Fibroblast of skin of back (primary cell): ENCODE results near the gene FAM83D.
A peak's percentile ranks its signal among the peaks of the same experiment; 100 is the strongest.

ENCODE experiments used
- DNase-seq: peaks from one replicate; pipeline ENCODE4 v3.0.0-alpha.2; 2013

The FAM83D gene

DNA sequence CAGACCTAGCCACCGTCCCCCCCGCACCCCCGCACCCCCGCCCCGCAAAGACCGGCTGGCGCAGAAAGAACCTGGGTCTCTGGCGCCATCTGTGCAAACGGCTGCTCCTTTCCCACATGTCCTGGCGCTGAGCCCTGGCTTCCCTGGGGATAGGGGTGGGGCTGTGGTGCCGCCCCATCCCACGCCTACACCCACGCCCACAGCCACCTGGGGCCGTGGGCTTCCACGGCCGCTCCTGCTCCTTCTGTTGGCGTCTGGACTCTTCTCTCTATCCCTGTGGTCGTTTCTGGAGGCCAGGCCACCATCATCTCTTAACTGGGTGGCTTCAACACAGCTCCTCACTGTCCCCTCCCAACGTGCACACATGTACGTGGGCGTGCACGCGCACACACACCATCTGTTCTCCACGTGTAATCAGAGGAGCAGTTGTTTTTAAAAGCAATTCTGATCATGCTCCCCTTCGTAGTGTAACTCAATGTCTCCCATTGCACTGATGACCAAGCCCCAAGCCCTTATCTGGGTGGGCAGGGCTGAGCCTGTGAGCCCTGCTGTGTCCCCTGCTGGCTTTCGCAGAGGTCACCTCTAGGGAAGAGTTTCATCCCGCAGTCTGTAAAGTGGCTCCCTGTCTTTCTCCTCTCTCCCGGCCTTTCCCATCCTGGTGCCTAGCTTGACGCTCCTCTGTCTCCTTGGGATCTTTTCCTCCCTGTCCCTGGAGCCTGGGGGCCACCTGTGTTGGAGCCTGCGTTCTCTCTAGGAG, 31.9 kb upstream of the FAM83D start:
- no peak for DNase-seq

- no peak for DNase-seq
These were observed 30.9 kb upstream of the FAM83D start for GRCh38 chr20:38895098-38895949.

GRCh38 chr20:38896009-38896594, 30.1 kb upstream of the FAM83D start:
- no peak for DNase-seq

- no peak for DNase-seq
These were observed 28.9 kb upstream of the FAM83D start for GRCh38 chr20:38897267-38897666.

- no peak for DNase-seq
These were observed 25.6 kb upstream of the FAM83D start for GRCh38 chr20:38900606-38901005.

DNA sequence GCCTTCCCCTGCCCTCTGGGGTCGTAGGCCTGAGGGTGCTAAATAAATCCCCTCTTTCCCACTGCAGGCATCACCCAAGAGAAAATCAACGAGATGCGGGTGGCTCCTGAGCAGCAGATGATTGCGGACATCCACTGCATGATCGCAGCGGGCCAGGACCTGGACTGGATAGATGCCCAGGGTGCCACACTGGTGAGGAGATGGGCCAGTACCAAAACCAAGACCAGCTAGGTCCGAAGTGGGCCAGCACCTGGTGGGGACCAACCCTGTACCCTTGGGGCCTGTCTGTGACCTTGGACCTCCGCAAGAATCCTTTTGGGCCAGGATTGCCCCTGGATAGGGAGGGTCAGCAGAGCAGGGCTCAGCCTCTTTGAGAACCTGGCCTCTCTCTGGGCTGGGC, 23.6 kb upstream of the FAM83D start:
- no peak for DNase-seq

DNA sequence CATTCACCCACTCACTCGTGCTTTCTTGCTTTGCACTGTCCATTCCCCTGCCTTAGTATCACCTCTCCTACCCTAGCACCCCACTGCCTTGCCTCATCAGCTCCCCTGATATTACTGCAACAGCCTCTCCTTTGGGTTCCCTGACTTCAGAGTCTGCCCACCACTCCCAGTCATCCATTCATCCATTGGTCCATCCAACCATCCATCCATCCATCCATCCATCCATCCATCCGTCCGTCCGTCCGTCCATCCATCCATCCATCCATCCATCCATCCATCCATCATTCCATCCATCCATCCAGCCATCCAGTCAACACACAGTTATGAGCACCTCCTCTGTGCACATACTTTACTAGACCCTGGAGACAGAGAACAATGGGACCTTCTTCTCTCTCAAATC, 22.9 kb upstream of the FAM83D start:
- DNase-seq = no peak

DNA sequence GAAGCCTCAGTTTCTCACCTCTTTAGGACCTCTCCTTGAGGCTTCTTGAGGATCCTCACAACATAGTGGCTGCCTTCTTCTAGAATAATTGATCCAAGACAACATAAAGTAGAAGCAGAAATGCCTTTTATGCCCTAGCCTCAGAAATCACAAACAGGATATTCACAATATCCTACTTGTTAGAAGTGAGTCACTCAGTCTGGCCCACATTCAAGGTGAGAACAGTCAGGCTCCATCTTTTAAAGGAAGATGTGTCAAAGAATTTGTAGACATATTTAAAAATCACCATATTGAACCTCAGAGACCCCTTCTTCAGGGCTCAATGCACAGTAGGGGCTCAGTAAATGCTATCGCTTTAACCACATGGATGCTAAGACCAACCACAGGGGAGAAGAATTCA, 20.8 kb upstream of the FAM83D start:
- DNase-seq = no peak

DNA sequence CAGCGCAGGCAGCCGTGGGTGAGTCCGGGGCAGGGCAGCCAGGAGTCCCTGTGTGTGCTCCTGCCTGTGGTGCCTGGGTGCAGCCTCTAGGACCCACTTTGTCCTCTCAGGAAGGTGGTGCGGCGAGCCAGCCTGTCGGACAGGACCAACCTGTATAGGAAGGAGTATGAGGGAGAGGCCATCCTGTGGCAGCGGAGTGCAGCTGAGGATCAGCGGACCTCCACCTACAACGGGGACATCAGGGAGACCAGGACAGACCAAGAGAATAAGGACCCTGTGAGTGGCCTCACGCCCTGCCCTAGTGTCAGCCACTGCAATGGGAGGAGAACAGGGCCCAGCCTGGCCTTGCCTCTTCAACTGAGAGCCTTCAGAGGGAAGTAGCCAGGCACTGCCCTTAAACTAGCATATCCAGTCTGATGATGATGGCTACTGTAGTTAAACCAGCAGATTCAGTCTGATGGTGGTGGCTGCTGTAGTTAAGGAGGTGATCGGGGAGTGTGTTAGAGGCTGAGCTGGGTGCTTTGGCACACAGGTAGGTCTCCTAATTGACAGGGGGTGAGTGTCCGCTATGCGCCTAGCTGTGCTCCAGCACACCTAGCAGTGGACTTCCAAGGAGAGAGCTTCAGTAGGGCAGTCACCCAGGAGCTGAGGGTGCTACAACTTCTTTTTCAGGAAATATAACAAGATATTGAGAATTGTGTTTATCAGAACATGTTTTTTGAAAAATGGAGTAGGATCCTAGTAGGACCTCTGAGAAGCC, 18.1 kb upstream of the FAM83D start:
- no peak for DNase-seq

GRCh38 chr20:38915355-38915754, 10.9 kb upstream of the FAM83D start:
- DNase-seq = no peak

- no peak for DNase-seq
These were observed 8.6 kb upstream of the FAM83D start for GRCh38 chr20:38917657-38918056.

GRCh38 chr20:38918172-38918571, 8.0 kb upstream of the FAM83D start:
- DNase-seq = no peak

DNA sequence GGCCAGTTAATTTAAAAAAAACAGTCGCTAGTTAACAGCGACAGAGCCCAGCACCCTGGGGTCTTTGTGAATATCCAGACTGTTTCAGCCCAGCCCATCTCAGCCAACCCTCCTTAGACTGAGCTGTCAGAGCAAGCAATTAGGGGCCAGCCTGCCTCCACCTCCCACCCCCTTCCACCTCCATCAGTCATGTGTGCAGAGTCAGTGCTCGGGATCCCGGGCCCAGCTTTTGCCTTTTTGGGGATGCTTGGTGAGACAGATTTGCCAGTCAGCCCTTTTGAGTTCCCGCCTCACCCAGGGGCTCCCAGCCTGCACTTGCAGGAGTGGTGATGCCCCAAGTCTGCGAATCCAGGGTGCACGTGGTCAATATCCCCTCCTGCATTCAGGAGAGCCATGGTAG, 6.5 kb upstream of the FAM83D start:
- no peak for DNase-seq

- no peak for DNase-seq
These were observed 5.8 kb upstream of the FAM83D start for GRCh38 chr20:38920411-38920810.

DNA sequence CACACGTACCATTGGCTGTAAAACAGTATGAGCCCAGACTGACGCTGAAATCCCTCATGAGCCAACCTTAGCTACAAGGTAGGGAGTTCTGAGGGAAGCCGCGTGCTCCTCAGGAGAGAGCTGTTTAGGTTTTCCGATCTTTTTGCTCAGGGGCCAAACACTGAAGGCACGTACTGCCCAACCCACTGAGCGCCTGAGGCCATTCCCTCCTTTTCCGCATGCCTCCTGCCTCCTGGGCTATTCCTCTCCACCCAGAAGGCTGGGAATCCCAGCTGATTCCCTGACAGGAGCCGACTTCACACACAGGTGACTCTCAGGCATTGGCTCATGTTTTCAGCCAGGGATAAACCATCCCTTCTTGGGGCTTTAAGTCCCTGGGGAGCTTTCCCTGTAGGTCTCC, 5.4 kb upstream of the FAM83D start:
- no peak for DNase-seq

DNA sequence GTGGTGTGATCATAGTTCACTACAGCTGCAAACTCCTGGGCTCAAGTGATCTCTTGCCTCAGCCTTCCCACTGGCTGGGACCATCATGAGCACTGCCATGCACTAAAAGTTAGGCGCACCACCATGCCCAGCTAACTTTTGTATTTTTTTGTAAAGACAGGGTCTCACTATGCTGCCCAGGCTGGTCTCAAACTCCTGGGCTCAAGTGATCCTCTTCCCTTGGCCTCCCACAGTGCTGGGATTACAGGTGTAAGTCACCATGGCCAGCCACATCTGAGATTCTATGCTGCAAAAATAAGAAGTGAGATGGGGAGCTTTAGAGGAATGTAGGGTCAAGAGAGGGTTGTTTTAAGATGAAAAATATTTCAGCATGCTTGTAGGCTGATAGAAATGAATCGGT, 1.5 kb upstream of the FAM83D start:
- DNase-seq = no peak

DNA sequence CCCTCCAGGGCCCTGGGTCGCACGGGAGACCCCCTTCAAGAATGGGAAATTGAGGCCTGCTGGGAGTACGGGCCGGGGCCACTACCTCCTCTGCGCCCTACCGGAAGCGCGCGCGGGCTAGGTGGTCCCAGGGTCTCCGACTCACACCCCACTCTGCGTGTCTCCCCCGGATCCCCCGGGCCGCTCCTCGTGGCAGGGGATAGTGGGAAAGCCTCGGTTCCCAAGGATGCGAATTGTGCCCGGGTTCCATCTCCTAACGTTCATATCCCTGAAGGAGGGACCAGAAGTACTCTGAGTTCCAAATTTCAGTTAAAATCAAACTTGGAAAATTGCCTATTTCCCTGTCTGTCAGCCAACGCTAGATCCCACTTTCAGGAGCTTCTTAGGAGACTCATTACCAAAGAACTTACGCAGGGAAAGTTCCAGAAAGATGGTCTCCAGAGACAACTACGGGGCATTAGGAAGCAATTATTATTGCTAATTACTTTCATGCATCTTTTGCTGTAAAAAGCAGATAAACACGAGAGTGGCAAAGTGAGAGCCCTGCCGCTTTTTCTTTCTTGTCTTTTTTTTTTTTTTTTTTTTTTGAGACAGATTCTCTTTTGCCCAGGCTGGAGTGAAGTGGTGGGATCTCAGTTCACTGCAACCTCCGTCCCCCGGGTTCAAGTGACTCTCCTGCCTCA, 858 bp downstream of the FAM83D start:
- DNase-seq = peak; percentile 25

- no peak for DNase-seq
These were observed 1.8 kb downstream of the FAM83D start for GRCh38 chr20:38927902-38928578.

- DNase-seq = no peak
These were observed 4.0 kb downstream of the FAM83D start for GRCh38 chr20:38930242-38930569.

GRCh38 chr20:38931984-38932383, 5.8 kb downstream of the FAM83D start:
- no peak for DNase-seq

DNA sequence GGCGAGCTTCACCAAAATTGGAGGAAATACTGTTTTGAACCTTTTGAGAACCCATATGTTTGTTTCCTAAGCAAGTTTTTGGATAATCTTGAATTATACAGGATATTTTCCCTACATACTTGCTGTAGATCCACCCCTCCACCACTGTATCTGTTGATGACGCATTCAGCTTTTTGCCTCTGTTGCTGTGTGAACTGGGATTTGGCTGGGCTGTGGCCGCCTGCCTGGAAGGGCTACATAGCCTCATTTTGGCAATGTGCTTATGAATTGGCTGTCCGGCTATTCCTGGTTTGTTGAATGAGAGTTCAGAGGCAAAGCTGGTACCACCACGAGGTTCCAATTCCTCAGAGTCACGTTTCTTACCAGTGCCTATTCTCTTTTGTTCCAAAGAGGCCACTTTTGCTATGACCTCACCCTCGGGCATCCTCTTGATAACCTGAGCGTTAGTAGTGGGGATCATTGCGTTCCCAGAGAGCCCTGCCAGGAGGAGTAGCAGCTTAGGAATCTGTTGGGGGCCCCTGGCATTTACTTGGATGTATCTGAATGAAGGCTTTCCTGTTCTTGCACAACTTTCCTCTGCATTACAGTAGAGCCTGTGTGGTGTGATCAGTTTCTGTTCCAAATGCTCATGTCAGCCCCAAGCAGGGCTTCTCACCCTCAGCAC, 6.4 kb downstream of the FAM83D start:
- DNase-seq = no peak
